HUES64 (cell line): ENCODE results near the gene PRKAR2B.
"Not testable (repeated sequence)": the region's sequence is repeated elsewhere in the genome, so short reads cannot be mapped to it uniquely, and the experiment has no call there.

Experiments used
- H3K27ac ChIP-seq: 2 replicates; pipeline ENCODE4 v1.7.0; 2013; ENCODE audit warnings: low read depth, low read length, inconsistent platforms
- H3K27me3 ChIP-seq: 2 replicates; pipeline ENCODE4 v1.6.1; 2013; ENCODE audit warnings: mild to moderate bottlenecking, low read length; ENCODE audit not compliant: insufficient read depth
- H3K36me3 ChIP-seq: 2 replicates; pipeline ENCODE4 v1.6.1; 2013; ENCODE audit warnings: mild to moderate bottlenecking, low read length; ENCODE audit not compliant: insufficient read depth
- H3K4me1 ChIP-seq: 2 replicates; pipeline ENCODE4 v1.6.1; 2013; ENCODE audit warnings: mild to moderate bottlenecking, low read length, moderate library complexity; ENCODE audit not compliant: insufficient read depth
- H3K4me3 ChIP-seq: 2 replicates; pipeline ENCODE4 v1.5.1; 2013; ENCODE audit warnings: mild to moderate bottlenecking, low read length, moderate library complexity
- H3K9ac ChIP-seq: 2 replicates; pipeline ENCODE4 v1.6.1; 2013; ENCODE audit warnings: mild to moderate bottlenecking, low read depth, low read length
- H3K9me3 ChIP-seq: 2 replicates; pipeline ENCODE4 v1.6.1; 2013; ENCODE audit warnings: low read depth, low read length; ENCODE audit not compliant: insufficient read depth
- WGBS: fragments of 150-250, 120-280 bp; methylation state at CpG from one replicate; pipeline ENCODE4 v1.1.7; 2013; ENCODE audit warnings: missing lambda C conversion rate; 5-methylcytosine and 5-hydroxymethylcytosine counted together

PRKAR2B gene

DNA sequence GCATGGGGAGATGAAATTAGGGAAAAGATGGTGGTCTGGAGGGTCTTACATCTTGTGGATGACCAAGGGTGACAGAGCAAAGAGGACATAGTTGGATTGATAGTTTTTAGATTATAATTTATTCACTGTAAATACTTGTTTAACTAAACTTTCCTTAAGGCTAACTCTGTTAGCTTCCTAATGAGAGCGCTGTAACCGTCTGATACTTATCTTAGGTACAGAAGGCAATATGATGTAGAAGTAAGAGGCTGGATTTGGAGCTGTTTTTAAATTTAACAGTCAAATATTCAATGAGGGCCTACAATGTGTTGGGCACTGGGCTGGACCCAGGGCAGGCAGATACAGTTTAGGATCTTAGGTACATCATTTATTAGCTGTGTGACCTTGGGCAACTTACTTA is 36.0 kb downstream of the PRKAR2B start:
- H3K27me3 ChIP-seq, result no peaks in the 10 kb centered on the region
- WGBS, result 98% methylated on average over 2 of the region's 2 CpGs
- H3K4me1 ChIP-seq, result peaks cover 8% of the 10 kb centered on the region; the same call in 1 of the 2 replicates
- no peaks in the 10 kb centered on the region for H3K36me3 ChIP-seq
- H3K27ac ChIP-seq, result no peak overlapping the region
- no peaks in the 10 kb centered on the region for H3K9me3 ChIP-seq
- no peak overlapping the region for H3K9ac ChIP-seq
- H3K4me3 ChIP-seq, result no peak overlapping the region

DNA sequence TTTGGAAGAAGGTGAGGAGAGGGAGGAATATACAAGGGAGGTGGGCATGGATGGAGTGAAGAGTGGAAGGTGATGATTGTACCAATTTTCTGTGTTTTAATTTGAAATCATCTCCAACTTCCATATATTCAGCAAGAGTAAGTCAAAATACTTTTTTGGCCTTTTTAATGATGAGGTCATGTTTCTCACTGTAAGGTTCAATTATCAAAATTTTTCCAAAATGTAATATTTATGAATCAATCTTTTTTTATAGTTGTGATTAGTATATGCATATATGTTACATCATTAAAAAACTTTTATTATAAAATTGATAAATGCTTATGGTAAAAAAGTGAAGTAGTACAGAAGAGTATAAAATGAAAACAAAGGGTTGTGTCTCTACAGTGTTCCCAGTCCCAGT is 40.7 kb downstream of the PRKAR2B start:
- H3K9me3 ChIP-seq, result no peaks in the 10 kb centered on the region
- no peak overlapping the region for H3K4me3 ChIP-seq
- H3K27me3 ChIP-seq, result no peaks in the 10 kb centered on the region
- peaks cover 2% of the 10 kb centered on the region; the same call in 1 of the 2 replicates for H3K4me1 ChIP-seq
- no peak overlapping the region for H3K9ac ChIP-seq
- no peak overlapping the region for H3K27ac ChIP-seq
- no peaks in the 10 kb centered on the region for H3K36me3 ChIP-seq

DNA sequence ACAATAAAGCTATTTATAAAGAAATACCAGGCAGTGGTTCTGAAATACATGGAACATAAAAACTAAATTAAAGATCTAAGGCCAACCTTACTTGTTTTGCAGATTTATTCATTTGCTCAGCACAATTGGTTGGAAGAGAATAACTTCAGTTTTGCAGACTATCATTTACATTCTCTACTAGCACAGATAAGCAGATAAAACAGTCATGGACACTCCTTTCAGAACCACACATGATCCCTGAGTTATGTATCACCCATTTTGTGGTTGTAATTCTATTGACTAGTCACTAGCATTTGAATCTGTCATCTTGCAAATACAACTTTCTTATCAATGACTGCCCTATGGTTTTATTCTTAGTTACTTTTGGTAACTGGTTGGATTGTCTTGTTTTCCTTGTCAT is 45.1 kb downstream of the PRKAR2B start:
- H3K36me3 ChIP-seq, result no peaks in the 10 kb centered on the region
- no peak overlapping the region for H3K4me3 ChIP-seq
- H3K9me3 ChIP-seq, result no peaks in the 10 kb centered on the region
- peaks cover 7% of the 10 kb centered on the region; the same call in 1 of the 2 replicates for H3K4me1 ChIP-seq
- H3K9ac ChIP-seq, result no peak overlapping the region
- H3K27ac ChIP-seq, result no peak overlapping the region
- no peaks in the 10 kb centered on the region for H3K27me3 ChIP-seq

DNA sequence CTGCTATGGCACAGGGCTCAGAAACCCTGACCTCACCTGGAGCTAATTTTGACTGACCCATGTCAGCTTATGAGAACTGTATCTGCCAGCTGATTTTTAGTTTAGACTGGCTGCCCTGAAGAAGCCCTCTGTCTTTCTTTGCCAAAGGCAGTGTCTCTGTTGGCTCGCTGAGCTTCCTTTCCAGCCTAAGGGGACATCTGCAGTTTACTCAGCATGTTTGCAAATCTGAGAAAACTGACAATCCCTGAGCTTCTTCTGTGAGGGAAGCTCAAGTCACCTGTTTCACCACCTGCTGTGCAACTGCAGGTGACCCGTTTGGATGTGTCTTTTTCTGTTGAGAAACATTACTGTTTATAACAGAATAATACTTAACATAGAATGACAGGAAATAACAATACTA is 46.0 kb downstream of the PRKAR2B start:
- WGBS, result 19% methylated on average over 2 of the region's 2 CpGs
- Histone ChIP-seq H3K4me1 (peaks cover 7% of the 10 kb centered on the region; the same call in 1 of the 2 replicates), H3K27ac (no peak overlapping the region), H3K36me3 (no peaks in the 10 kb centered on the region), H3K27me3 (no peaks in the 10 kb centered on the region), H3K9me3 (no peaks in the 10 kb centered on the region), H3K9ac (no peak overlapping the region), H3K4me3 (no peak overlapping the region)

DNA sequence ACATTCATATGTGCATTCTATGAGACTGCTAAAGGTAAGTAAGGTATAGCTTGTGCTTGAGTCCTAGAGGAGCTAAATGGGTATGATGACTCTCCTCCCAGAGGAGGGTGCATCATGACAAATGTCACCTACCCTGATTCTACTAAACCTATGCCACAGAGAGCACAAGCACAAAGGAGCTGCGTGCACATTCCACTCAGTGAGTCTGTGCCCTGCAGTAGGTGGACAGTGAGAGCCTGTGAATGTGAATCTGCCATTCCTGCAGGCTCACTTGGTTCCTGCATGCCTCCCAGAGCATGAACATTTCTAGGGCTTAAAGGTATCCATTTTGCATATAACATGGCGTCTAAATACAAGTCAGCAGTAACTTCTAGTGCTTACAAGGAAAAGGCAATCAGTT is 46.8 kb downstream of the PRKAR2B start:
- Histone ChIP-seq H3K4me3 (no peak overlapping the region), H3K9me3 (no peaks in the 10 kb centered on the region), H3K27me3 (no peaks in the 10 kb centered on the region), H3K27ac (no peak overlapping the region), H3K36me3 (no peaks in the 10 kb centered on the region), H3K9ac (no peak overlapping the region), H3K4me1 (peaks cover 7% of the 10 kb centered on the region; the same call in 1 of the 2 replicates)
- WGBS, result 62% methylated on average over 2 of the region's 2 CpGs

DNA sequence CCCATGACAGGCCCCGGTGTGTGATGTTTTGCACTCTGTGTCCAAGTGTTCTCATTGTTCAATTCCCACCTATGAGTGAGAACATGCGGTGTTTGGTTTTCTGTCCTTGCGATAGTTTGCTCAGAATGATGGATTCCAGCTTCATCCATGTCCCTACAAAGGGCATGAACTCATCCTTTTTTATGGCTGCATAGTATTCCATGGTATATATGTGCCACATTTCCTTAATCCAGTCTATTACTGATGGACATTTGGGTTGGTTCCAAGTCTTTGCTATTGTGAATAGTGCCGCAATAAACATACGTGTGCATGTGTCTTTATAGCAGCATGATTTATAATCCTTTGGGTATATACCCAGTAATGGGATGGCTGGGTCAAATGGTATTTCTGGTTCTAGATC is 49.2 kb downstream of the PRKAR2B start:
- H3K4me3 ChIP-seq, H3K27me3 ChIP-seq, H3K27ac ChIP-seq, H3K4me1 ChIP-seq, H3K9ac ChIP-seq, H3K9me3 ChIP-seq, H3K36me3 ChIP-seq: not testable (repeated sequence)
- WGBS, result 100% methylated on average over 1 of the region's 5 CpGs

DNA sequence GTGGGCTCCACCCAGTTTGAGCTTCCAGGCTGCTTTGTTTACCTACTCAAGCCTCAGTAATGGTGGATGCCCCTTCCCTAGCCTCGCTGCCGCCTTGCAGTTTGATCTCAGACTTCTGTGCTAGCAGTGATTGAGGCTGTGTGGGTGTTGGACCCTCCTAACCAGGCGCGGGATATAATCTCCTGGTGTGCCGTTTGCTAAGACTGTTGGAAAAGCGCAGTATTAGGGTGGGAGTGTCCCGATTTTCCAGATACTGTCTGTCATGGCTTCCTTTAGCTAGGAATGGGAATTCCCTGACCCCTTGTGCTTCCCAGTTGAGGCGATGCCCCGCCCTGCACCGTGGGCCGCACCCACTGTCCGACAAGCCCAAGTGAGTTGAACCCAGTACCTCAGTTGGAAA is 54.6 kb downstream of the PRKAR2B start:
- H3K27ac ChIP-seq, H3K9ac ChIP-seq, H3K4me3 ChIP-seq, H3K36me3 ChIP-seq, H3K4me1 ChIP-seq, H3K27me3 ChIP-seq: not testable (repeated sequence)
- WGBS, result 97% methylated on average over 12 of the region's 12 CpGs
- H3K9me3 ChIP-seq, result peaks cover 19% of the 10 kb centered on the region

DNA sequence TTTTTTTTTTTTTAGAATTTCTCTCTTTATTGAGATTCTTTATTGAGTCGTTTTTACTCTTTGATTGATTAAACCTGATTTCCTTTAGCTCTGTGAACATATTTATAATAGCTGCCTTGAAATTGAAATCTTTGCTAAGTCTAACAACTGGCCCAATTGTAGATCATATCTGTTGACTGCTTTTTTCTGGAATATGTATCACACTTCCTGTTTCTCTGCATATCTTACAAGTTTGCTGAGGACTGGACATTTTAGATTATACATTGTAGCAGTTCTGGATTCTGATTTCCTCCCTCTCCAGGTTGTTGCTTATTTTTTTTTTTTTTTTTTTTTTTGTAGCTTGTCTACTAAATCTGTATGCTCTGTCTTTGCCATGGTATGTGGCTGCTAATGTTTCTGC is 56.3 kb downstream of the PRKAR2B start:
- H3K4me3 ChIP-seq, result no peak overlapping the region
- no CpG with 5 or more reads among the region's 1 CpG for WGBS
- no peaks in the 10 kb centered on the region; the same call in 1 of the 2 replicates for H3K36me3 ChIP-seq
- no peak overlapping the region for H3K27ac ChIP-seq
- H3K27me3 ChIP-seq, result no peaks in the 10 kb centered on the region
- no peaks in the 10 kb centered on the region for H3K4me1 ChIP-seq
- peaks cover 19% of the 10 kb centered on the region for H3K9me3 ChIP-seq
- H3K9ac ChIP-seq, result no peak overlapping the region

DNA sequence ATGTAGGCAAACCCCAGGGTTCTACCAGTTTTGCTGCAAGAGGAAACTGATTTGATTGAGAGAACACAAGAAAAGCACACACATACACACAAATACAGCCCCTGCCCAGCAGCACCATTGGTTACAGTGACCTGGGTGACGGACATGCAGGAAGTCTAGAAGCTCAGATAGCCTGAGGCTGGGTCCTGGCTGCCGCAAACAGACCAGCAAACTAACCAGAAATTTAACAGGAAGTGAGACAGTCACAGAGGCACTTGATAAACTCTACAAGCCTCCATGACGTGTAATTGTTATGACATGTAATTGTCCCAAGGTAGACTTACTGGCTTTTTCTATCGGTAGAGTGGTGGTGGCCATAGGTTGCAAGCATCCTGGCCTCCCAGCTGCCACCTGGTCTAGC is 58.9 kb downstream of the PRKAR2B start:
- H3K27me3 ChIP-seq, result no peaks in the 10 kb centered on the region
- H3K9ac ChIP-seq, result no peak overlapping the region
- H3K9me3 ChIP-seq, result peaks cover 19% of the 10 kb centered on the region
- H3K36me3 ChIP-seq, result no peaks in the 10 kb centered on the region; the same call in 1 of the 2 replicates
- WGBS, result 93% methylated on average over 4 of the region's 4 CpGs
- no peak overlapping the region for H3K27ac ChIP-seq
- no peak overlapping the region for H3K4me3 ChIP-seq
- H3K4me1 ChIP-seq, result no peaks in the 10 kb centered on the region

DNA sequence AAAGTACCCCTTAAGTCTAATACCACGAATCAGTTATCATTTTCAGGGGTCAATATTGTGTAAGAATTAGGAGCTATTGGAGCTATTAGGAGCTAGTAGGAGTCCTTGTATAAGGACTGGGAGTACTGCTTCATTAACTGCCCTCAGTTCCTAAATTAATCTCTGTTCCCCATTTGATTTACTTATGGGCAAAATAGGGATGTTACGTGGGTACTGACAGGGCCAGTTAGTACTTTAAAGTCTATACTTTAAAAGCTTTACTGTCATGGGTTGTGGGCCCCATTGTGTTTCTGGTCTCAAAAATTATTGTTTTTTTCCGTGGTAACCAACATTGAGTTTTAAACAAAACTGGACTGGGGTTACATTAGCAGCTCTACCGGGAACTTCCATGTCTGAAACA is 60.3 kb downstream of the PRKAR2B start:
- no peak overlapping the region for H3K9ac ChIP-seq
- H3K27me3 ChIP-seq, result no peaks in the 10 kb centered on the region
- H3K4me3 ChIP-seq, result no peak overlapping the region
- H3K27ac ChIP-seq, result no peak overlapping the region
- H3K36me3 ChIP-seq, result no peaks in the 10 kb centered on the region
- 96% methylated on average over 4 of the region's 4 CpGs for WGBS
- peaks cover 10% of the 10 kb centered on the region for H3K9me3 ChIP-seq
- no peaks in the 10 kb centered on the region for H3K4me1 ChIP-seq

DNA sequence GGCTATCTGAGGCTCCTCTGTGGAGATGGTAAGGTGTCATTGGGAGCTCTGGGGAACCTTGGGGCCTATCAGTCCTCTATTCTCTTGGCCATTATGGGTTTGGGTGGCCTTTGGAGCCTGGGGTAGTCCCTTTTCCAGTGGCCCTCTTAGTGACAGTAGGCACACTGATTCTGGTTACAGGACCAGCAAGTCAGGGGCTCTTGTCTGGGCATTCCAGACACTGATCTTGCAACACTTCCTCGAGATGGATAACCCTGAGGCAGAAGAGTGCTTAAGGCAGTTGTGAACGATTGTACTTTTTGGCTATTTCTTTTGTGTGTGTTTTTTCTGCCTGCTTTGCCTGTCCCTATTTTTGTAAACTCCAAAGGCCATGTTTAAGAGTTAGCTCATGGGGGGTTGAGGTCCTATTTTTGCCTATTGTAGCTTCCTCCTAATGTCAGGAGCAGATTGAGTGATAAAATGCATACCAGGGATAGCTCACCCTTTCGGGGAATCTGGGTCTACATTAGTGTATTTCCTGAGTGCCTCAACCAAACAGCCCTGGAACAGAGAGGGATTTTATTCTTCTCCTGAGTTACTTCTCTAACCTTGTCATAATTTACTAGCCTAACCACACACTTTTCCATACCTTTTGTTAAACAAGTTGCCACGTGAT is 61.2 kb downstream of the PRKAR2B start:
- Histone ChIP-seq H3K4me1 (no peaks in the 10 kb centered on the region), H3K4me3 (no peak overlapping the region), H3K9ac (no peak overlapping the region), H3K27me3 (no peaks in the 10 kb centered on the region), H3K27ac (no peak overlapping the region), H3K36me3 (no peaks in the 10 kb centered on the region), H3K9me3 (0 out of 2 replicates have a peak, but pooled peaks cover 2% of the 10 kb centered on the region)
- WGBS, result 92% methylated on average over 4 of the region's 4 CpGs

DNA sequence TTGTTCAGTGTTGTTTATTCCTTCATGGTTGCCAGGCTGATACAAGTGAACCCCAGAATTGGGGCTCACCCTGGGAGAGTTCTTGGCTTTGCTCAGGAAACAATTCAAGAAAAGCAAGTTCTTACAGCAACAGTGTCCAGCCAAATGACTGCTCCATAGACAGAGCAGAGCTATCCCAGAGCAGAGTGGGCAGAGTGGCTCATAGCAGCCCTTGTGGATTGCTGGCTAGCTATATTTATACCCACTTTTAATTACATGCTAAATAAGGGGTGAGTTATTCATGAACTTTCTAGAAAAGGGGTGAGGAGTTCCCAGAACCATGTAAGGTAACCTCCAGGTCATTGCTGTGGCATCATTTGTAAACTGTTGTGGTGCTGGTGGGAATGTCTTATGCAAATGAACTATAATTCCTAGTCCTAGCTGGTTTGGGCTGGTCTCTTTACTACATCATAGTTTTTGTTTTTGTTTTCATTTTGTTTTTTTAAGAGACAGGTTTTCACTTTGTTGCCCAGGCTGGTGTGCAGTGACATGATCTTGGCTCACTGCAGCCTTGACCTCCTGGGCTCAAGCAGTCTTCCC is 64.4 kb downstream of the PRKAR2B start:
- Histone ChIP-seq H3K4me1 (no peaks in the 10 kb centered on the region), H3K9ac (no peak overlapping the region)

More for the DNA sequence above, 64.4 kb downstream of the PRKAR2B start:
- Histone ChIP-seq H3K36me3 (no peaks in the 10 kb centered on the region), H3K4me3 (no peak overlapping the region), H3K27me3 (no peaks in the 10 kb centered on the region), H3K27ac (no peak overlapping the region), H3K9me3 (no peaks in the 10 kb centered on the region)
